GM12875 (cell line): Measurements from ENCODE around the gene MGAT4B.

Experiments
- H3K4me3 ChIP-seq: one replicate; pipeline ENCODE4 v1.5.1; 2011; ENCODE audit warnings: low read depth, low read length, control low read depth
- TF ChIP-seq, protein P1 (sequence below): IDR thresholded peaks from 2 replicates; pipeline ENCODE4 v1.5.1; 2011; ENCODE audit warnings: low read depth, mild to moderate bottlenecking, control low read depth, inconsistent platforms, low read length, moderate library complexity, borderline replicate concordance; ENCODE audit not compliant: insufficient read depth

Gene MGAT4B

DNA sequence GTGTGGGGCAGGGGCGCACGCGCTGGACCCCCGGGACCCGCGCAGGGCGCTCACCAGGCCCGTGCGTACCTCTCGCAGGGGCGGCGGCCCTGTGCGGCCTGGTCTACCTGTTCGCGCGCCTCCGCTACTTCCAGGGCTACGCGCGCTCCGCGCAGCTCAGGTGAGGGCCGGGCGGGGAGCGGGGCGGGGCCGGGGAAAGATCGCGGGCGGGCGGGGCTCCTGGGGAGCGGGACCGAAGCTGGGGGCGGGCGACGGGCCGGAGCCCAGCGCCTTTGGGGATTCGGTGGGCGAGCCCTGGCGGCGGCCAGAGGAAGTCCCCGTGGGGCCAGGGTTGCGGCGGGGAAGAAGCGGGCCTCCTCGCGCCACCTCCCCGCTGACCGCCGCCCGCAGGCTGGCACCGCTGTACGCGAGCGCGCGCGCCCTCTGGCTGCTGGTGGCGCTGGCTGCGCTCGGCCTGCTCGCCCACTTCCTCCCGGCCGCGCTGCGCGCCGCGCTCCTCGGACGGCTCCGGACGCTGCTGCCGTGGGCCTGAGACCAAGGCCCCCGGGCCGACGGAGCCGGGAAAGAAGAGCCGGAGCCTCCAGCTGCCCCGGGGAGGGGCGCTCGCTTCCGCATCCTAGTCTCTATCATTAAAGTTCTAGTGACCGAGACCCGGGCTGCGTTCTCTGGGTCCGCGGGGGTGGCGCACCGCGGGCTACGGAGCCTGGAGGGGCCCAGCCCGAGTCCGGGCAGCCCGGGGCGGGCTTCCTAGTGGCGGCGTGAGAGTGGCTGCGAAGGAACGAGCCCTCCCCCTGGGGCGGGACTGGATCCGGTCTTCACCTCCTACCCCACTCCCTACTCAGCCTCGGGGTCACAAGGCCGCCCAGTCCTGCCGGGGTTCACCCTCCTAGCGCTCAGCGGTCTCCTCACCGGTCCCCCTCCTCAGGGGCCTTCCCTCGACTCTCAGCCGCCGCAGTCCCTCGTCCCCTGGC, 10.5 kb downstream of the MGAT4B start:
- TF ChIP-seq, protein P1, sequence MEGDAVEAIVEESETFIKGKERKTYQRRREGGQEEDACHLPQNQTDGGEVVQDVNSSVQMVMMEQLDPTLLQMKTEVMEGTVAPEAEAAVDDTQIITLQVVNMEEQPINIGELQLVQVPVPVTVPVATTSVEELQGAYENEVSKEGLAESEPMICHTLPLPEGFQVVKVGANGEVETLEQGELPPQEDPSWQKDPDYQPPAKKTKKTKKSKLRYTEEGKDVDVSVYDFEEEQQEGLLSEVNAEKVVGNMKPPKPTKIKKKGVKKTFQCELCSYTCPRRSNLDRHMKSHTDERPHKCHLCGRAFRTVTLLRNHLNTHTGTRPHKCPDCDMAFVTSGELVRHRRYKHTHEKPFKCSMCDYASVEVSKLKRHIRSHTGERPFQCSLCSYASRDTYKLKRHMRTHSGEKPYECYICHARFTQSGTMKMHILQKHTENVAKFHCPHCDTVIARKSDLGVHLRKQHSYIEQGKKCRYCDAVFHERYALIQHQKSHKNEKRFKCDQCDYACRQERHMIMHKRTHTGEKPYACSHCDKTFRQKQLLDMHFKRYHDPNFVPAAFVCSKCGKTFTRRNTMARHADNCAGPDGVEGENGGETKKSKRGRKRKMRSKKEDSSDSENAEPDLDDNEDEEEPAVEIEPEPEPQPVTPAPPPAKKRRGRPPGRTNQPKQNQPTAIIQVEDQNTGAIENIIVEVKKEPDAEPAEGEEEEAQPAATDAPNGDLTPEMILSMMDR = peak; percentile 84
- peak overlapping the region; percentile 77 for H3K4me3 ChIP-seq

DNA sequence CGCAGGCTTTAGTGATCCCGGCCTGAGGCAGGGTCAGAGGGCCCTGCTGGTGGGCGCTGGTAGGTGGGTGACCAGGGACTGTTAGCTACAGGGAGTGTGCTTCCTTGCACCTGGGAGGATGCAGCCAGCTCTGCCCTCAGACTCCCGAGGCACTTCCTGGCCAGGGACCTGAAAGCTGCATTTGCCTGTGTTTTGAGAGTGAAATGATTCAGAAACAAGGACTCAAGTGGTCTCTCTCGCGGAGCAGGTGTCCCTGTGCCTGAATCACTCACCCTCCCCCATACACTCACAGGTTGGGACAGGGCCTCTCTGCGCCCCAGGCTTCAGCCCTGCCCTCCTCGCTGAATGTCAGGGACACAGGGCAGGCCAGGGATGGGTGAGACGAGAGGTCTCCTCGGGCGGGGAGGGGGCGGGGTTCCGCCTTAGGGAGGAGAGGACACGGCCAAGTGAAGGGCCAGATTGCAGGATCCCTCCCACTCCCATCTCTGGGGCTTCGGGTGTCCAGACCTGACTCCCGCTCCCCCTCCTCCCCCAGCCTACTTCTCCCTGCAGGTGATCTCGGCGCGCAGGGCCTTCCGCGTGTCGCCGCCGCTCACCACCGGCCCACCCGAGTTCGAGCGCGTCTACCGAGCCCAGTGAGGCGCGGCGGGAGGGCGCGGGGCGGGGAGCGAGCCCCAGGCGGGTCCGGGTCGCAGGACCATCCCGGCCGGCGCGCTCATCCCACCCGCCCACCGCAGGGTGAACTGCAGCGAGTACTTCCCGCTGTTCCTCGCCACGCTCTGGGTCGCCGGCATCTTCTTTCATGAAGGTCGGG, 11.4 kb downstream of the MGAT4B start:
- H3K4me3 ChIP-seq = peak overlapping the region; percentile 77
- TF ChIP-seq, protein P1 = no peak

DNA sequence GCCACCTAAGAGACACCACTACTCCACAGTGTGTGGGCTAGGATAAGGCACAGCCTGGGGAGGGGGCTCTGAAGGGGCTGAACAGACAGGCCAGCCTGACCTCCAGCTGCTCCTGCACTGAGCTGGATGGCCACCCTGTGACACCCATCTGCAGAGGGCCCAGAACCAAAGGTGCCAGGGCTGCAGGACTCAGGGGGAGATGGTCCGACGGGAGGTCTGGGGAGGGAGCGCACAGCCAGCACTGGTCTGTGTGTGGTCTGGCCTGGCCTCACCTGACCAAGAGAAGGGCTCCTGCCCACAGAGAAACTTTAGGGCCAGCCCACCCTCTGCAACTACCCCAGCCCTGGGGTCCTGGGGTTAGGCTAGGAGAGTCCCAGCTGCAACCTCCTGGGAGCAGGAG, 12.1 kb downstream of the MGAT4B start:
- TF ChIP-seq, protein P1 = no peak
- H3K4me3 ChIP-seq = no peak overlapping the region

DNA sequence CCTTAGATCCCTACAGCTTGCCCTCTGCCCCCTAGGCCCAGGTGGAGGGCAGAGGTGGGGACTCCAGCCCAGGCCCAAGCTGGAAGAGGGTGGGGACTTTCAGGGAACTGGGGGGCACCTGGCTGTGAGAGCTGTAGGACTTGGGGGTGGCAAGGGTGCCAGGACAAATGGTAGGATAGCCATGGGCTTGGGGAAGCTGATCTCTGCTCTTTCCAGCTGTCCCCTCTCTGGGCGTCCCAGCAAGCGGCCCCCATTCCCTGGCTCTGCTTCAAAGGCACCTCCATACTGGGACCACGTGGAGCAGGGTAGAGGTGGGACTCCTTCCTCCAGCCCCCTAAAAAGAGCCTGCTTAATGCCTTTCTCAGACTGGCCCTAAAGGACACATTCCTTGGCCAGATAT, 12.5 kb downstream of the MGAT4B start:
- TF ChIP-seq, protein P1 = no peak
- no peak overlapping the region for H3K4me3 ChIP-seq

DNA sequence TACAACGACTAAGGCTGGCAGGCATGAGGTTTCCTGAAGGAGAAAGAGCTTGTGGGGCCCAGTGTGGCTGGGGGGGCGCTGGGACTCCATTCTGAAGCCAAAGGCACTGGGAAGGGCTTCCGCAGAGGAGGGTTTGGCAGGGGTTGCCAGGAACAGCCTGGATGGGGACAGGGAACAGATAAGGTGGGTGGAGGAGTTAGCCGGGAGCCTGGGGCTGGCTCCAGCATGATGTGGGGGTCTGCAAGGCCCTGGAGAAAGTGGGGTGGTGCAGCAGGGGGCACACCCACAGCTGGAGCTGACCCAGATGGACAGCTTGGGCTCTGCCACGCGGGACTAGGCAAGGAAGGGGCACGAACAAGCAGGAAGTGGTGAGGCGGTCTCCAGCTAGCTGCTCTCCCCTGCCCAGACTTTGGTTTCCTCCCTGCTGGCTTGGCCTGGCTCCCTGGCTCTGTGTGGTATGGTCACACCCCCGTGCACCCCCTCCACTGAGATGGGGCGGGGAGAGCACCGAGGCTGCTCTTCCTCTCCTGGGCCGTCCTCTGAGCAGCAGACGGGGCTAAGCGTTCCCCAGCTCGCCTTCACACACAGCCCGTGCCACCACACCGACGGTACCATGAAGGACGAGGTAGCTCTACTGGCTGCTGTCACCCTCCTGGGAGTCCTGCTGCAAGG, 13.1 kb downstream of the MGAT4B start, which contains the start of gene LTC4S:
LTC4S (plus strand) TSS at position 519 of the 672 bp plus-strand sequence; CDS start at position 614, 95 bp downstream.
- TF ChIP-seq, protein P1 = no peak
- H3K4me3 ChIP-seq = no peak within 1 kb of the TSS

DNA sequence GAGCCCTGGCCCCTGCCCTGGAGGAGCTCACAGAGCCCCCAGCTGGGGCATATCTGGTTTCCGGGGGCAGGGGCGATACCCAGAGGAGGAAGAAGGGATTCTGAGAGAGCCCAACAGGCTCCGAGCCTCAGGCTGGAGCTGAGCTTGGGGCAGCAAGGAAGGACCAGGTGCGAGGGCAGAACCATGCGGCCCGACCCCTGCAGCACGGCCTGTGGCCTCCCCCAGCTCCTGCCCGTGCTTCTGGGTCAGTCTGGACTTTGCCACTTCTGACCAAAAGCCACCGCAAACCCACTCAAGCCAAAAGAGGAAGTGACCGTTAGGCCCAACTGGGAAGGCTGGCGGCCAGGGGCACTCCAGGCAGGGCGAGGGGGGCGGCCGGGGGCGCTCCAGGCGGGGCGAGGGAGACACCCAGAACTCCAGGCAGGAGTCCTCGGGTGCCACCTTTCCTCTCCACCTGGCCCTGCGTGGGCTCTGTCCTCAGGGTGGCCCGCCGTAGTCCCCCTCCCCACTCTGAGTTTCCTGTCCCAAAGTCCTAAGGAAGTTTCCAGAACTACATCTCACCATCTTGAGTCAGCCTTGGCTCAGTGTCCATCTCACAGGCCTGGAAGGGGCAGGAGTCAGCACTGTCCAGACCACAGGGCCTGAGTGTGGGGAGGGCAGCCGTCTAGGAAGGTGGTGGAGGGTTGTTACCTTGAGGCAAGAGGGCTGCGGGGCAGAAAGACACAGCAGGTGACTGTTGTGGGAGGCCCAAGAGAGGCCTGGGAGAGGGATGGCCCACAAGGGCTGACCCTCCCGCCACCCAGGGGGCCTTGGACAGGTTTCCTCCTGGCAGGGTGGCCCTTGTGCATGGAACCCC, 13.8 kb downstream of the MGAT4B start:
- H3K4me3 ChIP-seq = no peak overlapping the region
- TF ChIP-seq, protein P1 = no peak
